ENCODE data around the gene MACF1.

MACF1 gene

DNA sequence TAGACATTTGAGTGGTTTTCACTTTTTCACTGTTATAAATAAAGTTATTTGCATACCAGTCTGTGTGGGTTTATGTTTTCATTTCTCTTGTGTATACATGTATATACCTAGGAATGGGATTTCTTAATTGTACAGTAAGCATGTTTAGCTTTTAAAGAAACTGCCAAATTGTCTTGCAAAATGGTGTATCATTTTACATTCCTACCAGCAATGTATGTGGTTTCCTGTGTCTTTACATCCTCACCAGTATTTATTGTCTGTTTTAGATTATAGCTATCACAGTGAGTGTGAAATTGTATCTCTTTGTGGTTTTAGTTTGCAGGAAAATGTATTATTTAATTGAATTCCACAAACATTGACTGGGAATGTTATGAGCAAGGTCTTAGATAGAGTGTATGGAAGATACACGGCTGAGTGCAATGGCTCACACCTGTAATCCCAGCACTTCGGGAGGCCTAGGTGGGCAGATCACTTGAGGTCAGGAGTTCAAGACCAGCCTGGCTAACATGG lies 57.3 kb downstream of the MACF1 start:
- no peak for DNase-seq (ENCODE audit: low spot score)
- FAIRE-seq: no peak

DNA sequence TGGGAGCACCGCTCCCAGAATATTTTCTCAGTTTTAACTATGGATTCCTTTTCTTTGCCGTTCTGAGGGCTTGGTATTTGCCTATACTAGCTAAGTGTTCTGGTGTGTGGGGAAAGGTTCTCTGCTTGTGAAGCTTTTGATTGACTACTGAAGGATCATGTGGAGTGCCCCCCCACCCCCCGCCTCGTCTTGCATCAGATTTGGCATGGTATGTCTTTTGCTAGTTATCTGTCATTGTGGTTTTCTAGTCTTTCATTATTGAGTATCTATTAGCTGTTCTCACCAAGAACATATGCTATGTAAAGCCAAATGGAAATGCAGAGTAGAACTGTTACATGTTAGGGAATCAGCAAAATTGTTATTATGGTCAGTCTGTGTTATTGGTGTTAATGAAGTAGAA lies 58.3 kb downstream of the MACF1 start:
- DNase-seq (ENCODE audit: low spot score): no peak
- FAIRE-seq: no peak

GRCh38 chr1:39266269-39266668 lies 61.8 kb downstream of the MACF1 start:
- no peak for FAIRE-seq

DNA sequence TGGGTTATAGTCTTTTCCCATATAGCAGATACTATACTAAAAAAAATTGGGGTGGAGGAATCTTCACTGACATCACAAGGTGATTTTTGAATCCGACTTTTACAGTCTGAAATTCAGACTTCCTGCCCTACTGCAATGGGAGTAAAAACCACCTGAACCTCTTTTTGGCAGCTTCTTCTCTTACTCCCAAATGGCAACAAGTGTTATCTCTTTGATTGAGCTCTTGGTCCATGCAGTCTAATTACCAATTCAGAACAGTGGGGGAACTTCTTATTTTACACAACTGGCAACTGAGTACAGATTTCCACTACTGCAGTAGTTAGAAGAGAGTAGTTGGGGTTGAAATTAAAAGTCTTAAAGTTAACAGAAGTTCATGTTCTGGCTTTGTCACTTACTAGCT lies 62.3 kb downstream of the MACF1 start:
- DNase-seq (ENCODE audit: low spot score) (no peak), FAIRE-seq (no peak)

More at GRCh38 chr1:39266269-39266668, 61.8 kb downstream of the MACF1 start:
- DNase-seq (ENCODE audit: low spot score): no peak

DNA sequence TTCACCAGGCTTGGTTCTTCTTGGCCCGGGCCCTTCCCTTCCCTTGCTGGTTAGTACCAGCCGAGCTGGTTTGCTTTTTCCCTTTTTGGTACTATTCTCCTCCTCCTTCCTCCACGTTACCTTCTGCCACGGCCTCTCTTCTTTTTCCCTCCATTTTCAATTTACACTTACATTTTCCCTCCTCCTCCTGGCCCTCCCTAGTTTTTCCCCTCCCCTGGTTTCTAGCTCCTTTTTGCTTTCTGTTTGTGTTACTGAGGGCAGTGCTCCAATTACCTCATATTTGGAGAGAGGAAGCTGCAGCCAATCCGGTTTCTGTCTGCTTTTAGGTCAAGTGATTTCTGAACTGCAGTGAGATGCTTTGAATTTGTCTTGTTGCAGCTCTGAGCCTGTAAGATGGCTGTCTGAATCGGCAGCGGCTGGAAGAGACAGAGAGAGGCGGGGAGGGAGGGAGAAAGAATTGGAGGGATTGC lies 63.7 kb downstream of the MACF1 start:
- FAIRE-seq: no peak
- no peak for DNase-seq (ENCODE audit: low spot score)

DNA sequence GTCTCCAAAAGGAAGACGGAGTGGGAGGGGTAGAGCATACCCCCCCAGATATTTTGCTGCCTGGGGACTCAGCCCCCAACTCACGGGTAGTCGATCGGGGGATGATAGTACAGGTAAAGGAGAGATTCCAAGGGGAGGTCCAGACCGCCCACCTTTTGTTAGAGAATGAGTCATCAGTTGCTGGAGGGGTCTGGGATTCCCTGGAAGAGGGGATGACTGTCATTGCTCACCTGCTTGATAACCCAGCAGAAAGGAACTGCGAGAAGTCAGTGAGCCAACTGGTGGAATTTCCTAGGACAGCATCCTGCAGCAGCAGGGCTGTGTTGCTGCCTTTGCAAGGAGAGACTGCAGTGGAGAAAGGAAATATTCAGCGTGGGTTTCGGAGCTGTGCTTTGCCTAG lies 64.4 kb downstream of the MACF1 start:
- DNase-seq (ENCODE audit: low spot score) (no peak), FAIRE-seq (no peak)

GRCh38 chr1:39269349-39269748 lies 64.9 kb downstream of the MACF1 start:
- FAIRE-seq (no peak), DNase-seq (ENCODE audit: low spot score) (no peak)

- DNase-seq (ENCODE audit: low spot score): no peak
Measured at GRCh38 chr1:39269791-39270342, 65.4 kb downstream of the MACF1 start.

DNA sequence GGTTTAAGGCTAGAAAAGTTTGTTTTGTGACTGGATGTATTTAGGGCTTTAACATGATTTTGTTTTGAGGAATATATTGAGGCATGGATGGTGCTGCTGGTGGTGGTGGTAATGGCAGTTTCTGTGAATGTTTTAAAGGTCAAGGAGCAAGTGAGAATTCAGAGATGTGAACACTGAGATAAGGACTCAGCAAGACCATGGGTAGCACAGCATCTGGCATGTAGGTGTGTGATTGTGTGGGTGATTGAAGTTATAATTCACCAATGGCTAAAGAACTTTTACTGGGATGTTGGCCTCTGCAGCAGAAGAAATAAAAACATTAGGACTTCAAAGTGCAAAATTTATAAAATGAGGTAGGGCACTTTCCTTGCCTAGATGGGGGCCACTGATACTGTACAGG lies 65.9 kb downstream of the MACF1 start:
- no peak for FAIRE-seq
- no peak for DNase-seq (ENCODE audit: low spot score)

More at GRCh38 chr1:39269791-39270342, 65.4 kb downstream of the MACF1 start:
- no peak for FAIRE-seq

GRCh38 chr1:39272027-39272797 lies 67.7 kb downstream of the MACF1 start:
- no peak for FAIRE-seq
- DNase-seq (ENCODE audit: low spot score): no peak

DNA sequence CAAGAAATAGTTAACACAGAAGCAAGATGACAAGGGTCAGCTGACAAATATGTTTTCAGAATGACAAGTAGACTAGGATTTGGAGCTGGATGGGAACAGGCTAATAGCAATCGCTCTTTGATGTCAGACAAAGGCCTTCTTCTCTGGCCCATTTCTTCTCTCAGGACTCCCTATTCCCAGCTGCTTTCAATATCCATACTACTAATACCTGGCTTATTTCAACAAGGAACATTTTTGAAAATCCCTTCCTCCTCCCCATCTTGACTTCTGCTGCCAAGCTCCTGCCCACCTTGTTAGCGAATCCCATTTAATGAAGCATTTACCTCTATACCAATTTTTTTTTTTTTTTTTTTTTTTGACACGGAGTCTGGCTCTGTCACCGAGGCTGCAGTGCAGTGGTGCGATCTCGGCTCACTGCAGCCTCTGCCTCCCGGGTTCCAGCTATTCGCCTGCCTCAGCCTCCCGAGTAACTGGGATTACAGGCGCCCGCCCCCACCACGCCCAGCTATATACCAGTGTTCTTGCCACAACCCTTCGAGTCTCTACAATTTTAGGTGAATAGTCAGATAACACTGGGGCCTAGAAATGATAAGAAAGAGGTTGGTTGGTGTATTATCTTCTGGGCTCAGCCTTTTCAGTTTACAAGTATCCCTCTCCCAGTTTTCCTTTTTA lies 68.4 kb downstream of the MACF1 start:
- FAIRE-seq: no peak
- DNase-seq (ENCODE audit: low spot score): no peak

- no peak for DNase-seq (ENCODE audit: low spot score)
- FAIRE-seq: no peak
Measured at GRCh38 chr1:39275836-39276507, 71.5 kb downstream of the MACF1 start.

GRCh38 chr1:39277879-39278278 lies 73.4 kb downstream of the MACF1 start:
- FAIRE-seq (no peak), DNase-seq (ENCODE audit: low spot score) (no peak)

DNA sequence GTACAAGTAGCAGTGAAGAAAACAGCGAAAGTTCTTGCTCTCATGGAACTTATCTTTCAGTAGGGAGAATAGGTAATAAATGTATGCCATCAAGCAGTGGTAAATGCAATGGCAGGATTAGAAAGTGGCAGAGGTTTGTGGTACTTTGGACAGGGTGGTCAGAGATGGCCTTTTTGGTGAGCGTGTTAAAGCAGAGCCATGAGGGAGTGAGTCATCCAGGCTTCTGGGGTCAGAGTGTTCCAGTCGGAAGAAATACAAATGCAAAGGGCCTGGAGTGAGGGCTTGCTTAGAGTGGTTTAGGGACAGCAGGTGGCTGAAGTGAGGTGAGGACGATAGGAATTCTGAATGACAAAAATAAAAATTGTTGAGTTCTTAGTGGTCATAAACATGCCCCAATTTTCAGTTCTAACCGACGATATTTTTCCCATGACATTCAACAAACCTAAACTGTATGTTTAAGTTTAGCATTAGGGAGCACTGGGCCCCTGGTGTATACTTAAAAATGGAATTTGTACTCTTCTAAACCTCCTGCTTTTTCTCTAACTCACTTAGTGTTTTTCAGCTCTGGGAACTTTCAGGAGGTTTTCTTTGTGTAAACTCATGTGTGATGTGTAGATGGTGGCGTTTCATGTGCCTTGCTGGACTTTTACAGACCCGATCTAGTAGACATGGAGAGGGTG lies 78.2 kb downstream of the MACF1 start:
- no peak for DNase-seq (ENCODE audit: low spot score)
- no peak for FAIRE-seq

- DNase-seq (ENCODE audit: low spot score): no peak
- FAIRE-seq: no peak
Measured at GRCh38 chr1:39283858-39284257, 79.4 kb downstream of the MACF1 start.

GRCh38 chr1:39287541-39287940 lies 83.0 kb downstream of the MACF1 start:
- DNase-seq (ENCODE audit: low spot score): no peak
- FAIRE-seq: no peak

GRCh38 chr1:39288735-39289465 lies 84.4 kb downstream of the MACF1 start:
- FAIRE-seq: no peak

GRCh38 chr1:39292401-39292800 lies 87.9 kb downstream of the MACF1 start:
- FAIRE-seq: no peak
- no peak for DNase-seq (ENCODE audit: low spot score)

More at GRCh38 chr1:39288735-39289465, 84.4 kb downstream of the MACF1 start:
- DNase-seq (ENCODE audit: low spot score): no peak

DNA sequence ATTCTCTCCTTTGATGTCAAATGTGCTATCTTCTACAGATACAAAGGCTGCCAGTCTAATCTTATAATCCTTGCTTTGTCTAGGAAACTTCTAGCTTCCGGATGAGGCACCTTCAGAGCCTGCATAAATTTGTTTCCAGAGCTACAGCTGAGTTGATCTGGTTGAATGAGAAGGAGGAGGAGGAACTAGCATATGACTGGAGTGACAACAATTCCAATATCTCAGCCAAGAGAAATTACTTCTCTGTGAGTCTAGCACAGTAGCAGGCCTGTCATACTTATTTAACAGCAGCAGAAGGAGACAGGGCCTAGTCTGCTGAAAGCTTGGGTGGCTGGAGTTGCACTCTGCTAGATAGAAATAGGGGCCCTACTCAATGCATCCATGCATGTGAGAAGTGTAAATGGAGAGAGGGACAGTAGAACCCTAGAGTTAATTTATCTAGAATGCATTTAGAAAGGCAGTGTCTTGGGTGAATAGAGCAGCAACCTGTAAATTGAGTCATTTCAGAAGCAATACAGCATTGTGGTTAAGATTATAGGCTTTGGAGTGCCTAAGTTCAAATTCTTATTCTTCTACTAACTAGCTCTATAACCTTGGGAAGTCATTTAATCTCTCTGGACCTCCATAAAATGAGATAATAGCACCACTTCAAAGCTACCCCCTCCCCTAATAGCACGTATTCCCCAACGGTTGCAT lies 89.0 kb downstream of the MACF1 start:
- FAIRE-seq (no peak), DNase-seq (ENCODE audit: low spot score) (no peak)

GRCh38 chr1:39294531-39294930 lies 90.0 kb downstream of the MACF1 start:
- FAIRE-seq: no peak
- no peak for DNase-seq (ENCODE audit: low spot score)

Measured in urothelium cell line (cell line).